ENCODE measurements around the gene SGPL1. TPM values are rescaled to one million over a fixed set of nuclear protein-coding genes. Genes with fewer than 3 reads are reported as not detected.

SGPL1 gene
- total RNA-seq, 4 donors from 2014 or later = 12.9 to 31.0 (median 21.3) TPM

DNA sequence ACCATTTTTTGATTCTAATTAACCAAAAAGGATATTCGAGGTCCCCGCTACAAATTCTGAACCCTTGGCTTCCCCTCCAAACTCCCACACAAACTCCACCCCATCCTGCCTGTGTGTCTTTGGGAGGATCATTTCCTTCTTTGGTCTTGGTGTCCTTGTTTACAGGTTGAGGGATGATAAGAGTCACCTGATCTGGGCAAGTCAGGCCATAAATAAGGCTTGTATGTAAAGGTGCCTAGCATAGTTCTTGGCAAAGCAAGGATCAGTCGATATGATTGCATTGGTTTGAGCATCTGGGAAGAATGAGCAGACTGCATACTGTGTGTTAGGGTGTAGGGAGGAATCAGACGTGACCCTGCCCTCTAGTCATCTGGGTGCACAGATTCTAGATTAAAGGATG, 1.6 kb upstream of the SGPL1 start:
- Histone ChIP-seq H3K9me3 (no peaks in the 10 kb centered on the region), H3K27ac (replicated peaks in 1 of 4) (no peak overlapping the region), H3K4me1 (peaks cover 9 to 26% (median 18%) of the 10 kb centered on the region in 4 donors), H3K36me3 (peaks cover 0 to 9% (median 3%) of the 10 kb centered on the region in 4 donors), H3K27me3 (no peaks in the 10 kb centered on the region), H3K4me3 (no peak overlapping the region)
- TF ChIP-seq EP300 (IDR thresholded peaks at IDR 0.05) (no peak), POLR2A (IDR thresholded peaks at IDR 0.05; ENCODE audit: low read depth) (no peak), POLR2AphosphoS5 (IDR thresholded peaks at IDR 0.05) (no peak)
- TF ChIP-seq, protein P1, sequence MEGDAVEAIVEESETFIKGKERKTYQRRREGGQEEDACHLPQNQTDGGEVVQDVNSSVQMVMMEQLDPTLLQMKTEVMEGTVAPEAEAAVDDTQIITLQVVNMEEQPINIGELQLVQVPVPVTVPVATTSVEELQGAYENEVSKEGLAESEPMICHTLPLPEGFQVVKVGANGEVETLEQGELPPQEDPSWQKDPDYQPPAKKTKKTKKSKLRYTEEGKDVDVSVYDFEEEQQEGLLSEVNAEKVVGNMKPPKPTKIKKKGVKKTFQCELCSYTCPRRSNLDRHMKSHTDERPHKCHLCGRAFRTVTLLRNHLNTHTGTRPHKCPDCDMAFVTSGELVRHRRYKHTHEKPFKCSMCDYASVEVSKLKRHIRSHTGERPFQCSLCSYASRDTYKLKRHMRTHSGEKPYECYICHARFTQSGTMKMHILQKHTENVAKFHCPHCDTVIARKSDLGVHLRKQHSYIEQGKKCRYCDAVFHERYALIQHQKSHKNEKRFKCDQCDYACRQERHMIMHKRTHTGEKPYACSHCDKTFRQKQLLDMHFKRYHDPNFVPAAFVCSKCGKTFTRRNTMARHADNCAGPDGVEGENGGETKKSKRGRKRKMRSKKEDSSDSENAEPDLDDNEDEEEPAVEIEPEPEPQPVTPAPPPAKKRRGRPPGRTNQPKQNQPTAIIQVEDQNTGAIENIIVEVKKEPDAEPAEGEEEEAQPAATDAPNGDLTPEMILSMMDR (IDR thresholded peaks at IDR 0.05) = no peak
- WGBS = 87% methylated on average over 4 of the region's 4 CpGs
- DNase-seq (ENCODE audit: extremely low spot score) = peak; percentile 31
- intact Hi-C loops (cut with DNase I) = loop anchor here (2.0 kb wide), 1 partner anchor 67 kb away; no protein-coding TSS in a partner anchor

DNA sequence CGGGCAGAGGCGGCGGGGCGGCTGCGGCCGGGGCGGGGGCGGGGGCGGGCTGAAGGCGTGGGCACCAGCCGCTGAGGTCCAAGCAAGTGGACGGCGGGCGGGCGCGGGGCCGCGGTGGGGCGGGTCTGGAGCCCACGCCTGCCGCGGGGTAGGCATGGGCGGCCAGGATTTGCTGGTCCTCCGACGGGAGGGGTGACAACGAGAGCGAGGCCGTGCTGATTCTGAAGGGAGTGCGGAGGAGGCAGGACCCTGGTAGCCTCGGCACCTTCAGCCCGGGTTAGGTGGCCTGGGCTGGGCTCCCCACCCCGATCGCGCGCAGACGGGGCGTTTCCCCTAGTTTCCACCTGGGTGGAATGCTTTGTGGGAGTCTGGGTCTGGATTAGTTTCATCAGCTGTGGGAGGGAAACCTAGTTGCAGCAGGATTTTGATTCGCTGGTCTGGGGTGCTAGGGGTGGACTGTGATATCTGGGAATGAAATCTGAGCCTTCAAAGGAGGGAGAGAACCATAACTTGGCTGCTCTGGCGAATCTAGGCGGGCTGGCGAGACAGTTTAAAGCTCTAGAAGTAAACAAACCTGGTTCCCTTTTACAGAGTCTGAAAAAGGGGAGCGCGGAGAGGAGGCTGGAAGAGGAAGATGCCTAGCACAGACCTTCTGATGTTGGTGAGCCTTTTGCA, 609 bp downstream of the SGPL1 start:
- Histone ChIP-seq H3K27ac (replicated peaks in 1 of 4) (peak overlapping the region; percentile 92 to 98 (median 96)), H3K4me1 (peaks cover 9 to 26% (median 18%) of the 10 kb centered on the region in 4 donors), H3K36me3 (peaks cover 0 to 32% (median 6%) of the 10 kb centered on the region in 4 donors), H3K4me3 (peak overlapping the region; percentile 83 to 97 (median 86)), H3K27me3 (no peaks in the 10 kb centered on the region), H3K9me3 (no peaks in the 10 kb centered on the region)
- intact Hi-C loops (cut with DNase I) = no loop called here
- no peak for TF ChIP-seq POLR2A (IDR thresholded peaks at IDR 0.05; ENCODE audit: low read depth)
- TF ChIP-seq POLR2AphosphoS5 (IDR thresholded peaks at IDR 0.05) = peak; percentile 41 to 48
- DNase-seq (ENCODE audit: extremely low spot score) = no peak
- 3% methylated on average over 6 of the region's 43 CpGs for WGBS

DNA sequence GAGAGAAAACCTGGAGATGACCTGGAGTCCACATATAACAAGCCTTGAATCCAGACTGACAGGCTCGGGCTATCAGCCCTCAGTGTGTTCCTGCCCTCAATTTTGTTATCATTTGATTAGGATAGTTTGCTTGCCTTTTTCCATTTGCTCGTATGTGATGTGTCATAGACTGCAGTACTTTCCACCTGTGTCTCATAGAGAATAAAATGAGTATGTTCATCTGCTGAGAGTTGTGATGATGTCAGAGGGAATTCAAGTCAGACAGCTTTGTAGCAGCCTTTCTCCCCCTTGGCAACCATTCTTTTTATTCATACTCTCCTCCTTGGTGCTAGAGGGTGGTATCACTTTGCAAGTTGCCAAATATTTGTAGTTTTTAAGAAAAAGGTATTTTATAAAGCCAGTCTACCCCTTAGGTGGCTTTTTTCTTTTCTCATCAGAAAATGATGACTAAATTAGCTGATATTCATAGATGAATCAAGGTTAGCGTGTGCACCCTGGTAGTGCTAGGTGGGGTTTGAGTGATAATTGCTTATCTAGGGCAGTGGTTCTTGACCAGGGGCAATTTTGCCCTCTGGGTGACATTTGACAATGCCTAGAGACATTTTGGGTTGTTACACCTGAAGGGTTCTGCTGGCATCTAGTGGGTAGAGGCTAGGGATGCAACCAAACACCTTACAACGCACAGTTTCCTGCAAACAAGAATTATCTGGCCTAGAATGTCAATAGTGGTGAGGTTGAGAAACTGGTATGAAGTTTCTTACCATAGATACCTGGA, 5.4 kb downstream of the SGPL1 start:
- Histone ChIP-seq H3K4me3 (no peak overlapping the region), H3K4me1 (peaks cover 3 to 20% (median 15%) of the 10 kb centered on the region in 4 donors), H3K36me3 (peaks cover 0 to 50% (median 8%) of the 10 kb centered on the region in 4 donors), H3K9me3 (no peaks in the 10 kb centered on the region), H3K27ac (replicated peaks in 1 of 4) (no peak overlapping the region), H3K27me3 (no peaks in the 10 kb centered on the region)
- WGBS = 84% methylated on average over 4 of the region's 4 CpGs
- no peak for TF ChIP-seq POLR2AphosphoS5 (IDR thresholded peaks at IDR 0.05)
- no peak for TF ChIP-seq POLR2A (IDR thresholded peaks at IDR 0.05; ENCODE audit: low read depth)
- TF ChIP-seq, protein P1 (IDR thresholded peaks at IDR 0.05) = no peak
- no peak for TF ChIP-seq EP300 (IDR thresholded peaks at IDR 0.05)
- intact Hi-C loops (cut with DNase I) = no loop called here
- no peak for DNase-seq (ENCODE audit: extremely low spot score)

DNA sequence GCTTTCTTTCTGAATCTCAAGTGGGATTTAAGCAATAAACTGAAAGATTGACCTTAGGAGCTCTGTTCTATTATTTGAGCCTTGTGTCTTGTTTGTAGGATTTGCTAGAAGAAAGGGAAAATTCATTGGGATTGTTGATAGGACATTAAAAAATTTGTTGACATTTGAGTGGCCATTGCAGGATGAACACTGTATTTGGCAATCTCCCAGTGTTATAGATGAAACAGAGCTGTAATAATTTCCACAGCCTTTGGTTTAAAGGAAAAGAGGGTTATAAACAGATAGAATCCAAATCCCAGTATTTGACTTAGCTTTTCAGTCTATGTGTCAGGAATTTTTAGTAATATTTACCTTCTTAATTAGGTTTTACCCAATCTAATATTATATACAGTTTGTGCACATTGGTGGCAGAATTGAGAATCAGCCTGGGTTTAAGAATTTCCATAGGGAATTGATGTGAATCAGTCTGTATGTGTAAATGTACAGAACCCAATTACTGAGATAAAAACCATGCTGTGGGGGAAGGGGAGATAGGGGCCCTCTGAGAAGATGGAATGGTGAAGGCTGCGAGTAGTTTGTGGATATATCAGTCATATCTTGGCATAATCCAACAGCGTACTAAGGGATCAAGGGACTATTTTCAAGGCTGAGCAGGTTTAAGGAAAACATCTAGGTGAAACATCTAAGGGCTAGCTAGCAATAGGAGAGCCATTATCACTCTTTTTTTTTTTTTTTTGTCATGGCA, 6.5 kb downstream of the SGPL1 start:
- 90% methylated on average over 2 of the region's 2 CpGs for WGBS
- TF ChIP-seq, protein P1 (IDR thresholded peaks at IDR 0.05) = no peak
- TF ChIP-seq POLR2A (IDR thresholded peaks at IDR 0.05; ENCODE audit: low read depth) (no peak), EP300 (IDR thresholded peaks at IDR 0.05) (no peak)

More for the DNA sequence above, 6.5 kb downstream of the SGPL1 start:
- H3K36me3 ChIP-seq = peaks cover 0 to 51% (median 9%) of the 10 kb centered on the region in 4 donors
- no peak for DNase-seq (ENCODE audit: extremely low spot score)
- no peaks in the 10 kb centered on the region for H3K9me3 ChIP-seq
- no peak overlapping the region for H3K27ac ChIP-seq (replicated peaks in 1 of 4)
- no peaks in the 10 kb centered on the region for H3K27me3 ChIP-seq
- no peak overlapping the region for H3K4me3 ChIP-seq
- H3K4me1 ChIP-seq = peaks cover 0 to 15% (median 9%) of the 10 kb centered on the region in 4 donors
- intact Hi-C loops (cut with DNase I) = no loop called here

All from esophagus muscularis mucosa (tissue), 4 donors.